NB4 (cell line): ENCODE results near the gene TBCB.
"Not testable (repeated sequence)": the region's sequence is repeated elsewhere in the genome, so short reads cannot be mapped to it uniquely, and the experiment has no call there.

Source experiments
- MYC ChIP-seq: IDR thresholded peaks from 2 replicates; pipeline ENCODE4 v1.6.1; 2011; ENCODE audit warnings: low read depth, low read length
- POLR2A ChIP-seq: IDR thresholded peaks from 2 replicates; pipeline ENCODE4 v1.6.1; 2011; ENCODE audit warnings: mild to moderate bottlenecking; ENCODE audit not compliant: insufficient read length; ENCODE audit errors: extremely low read depth
- TF ChIP-seq, protein P1 (sequence below): IDR thresholded peaks from one replicate; pipeline ENCODE4 v1.5.1; 2012; ENCODE audit warnings: low read depth, low read length

DNA sequence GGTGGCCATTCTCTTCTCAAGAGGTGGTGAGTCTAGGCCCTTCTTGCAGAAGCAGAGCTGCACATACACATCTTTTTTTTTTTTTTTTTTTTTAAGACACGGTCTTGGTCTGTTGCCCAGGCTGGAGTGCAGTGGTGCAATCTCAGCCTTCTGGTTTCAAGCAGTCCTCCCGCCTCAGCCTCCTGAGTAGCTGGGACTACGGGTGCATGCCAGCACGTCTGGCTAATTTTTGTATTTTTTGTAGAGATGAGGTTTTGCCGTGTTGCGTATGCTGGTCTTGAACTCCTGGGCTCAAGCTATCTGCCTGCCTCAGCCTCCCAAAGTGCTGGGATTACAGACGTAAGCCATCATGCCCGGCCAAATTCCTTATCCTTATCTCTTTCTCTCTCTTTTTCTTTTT lies 58.6 kb downstream of the TBCB start:
- TF ChIP-seq, protein P1, sequence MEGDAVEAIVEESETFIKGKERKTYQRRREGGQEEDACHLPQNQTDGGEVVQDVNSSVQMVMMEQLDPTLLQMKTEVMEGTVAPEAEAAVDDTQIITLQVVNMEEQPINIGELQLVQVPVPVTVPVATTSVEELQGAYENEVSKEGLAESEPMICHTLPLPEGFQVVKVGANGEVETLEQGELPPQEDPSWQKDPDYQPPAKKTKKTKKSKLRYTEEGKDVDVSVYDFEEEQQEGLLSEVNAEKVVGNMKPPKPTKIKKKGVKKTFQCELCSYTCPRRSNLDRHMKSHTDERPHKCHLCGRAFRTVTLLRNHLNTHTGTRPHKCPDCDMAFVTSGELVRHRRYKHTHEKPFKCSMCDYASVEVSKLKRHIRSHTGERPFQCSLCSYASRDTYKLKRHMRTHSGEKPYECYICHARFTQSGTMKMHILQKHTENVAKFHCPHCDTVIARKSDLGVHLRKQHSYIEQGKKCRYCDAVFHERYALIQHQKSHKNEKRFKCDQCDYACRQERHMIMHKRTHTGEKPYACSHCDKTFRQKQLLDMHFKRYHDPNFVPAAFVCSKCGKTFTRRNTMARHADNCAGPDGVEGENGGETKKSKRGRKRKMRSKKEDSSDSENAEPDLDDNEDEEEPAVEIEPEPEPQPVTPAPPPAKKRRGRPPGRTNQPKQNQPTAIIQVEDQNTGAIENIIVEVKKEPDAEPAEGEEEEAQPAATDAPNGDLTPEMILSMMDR, result not testable (repeated sequence)
- not testable (repeated sequence) for TF ChIP-seq POLR2A, MYC
